OCI-LY1 (cell line): ENCODE measurements around the gene TSPAN12.
"Not testable (repeated sequence)": the region's sequence is repeated elsewhere in the genome, so short reads cannot be mapped to it uniquely, and the experiment has no call there.

Experiments
- EZH2 ChIP-seq: fragments of 200-600 bp; sonication (generic), shearing (Covaris generic); IDR thresholded peaks from 2 replicates; pipeline ENCODE4 v1.8.0; 2017; ENCODE audit warnings: borderline replicate concordance, mixed run types, mild to moderate bottlenecking, antibody characterized with exemption, low read length, moderate library complexity, mixed read lengths
- TF ChIP-seq, protein P1 (sequence below): fragments of 200-600 bp; sonication (generic), shearing (Covaris generic); IDR thresholded peaks from 2 replicates; pipeline ENCODE4 v1.5.1; 2017; ENCODE audit warnings: mild to moderate bottlenecking, antibody characterized with exemption, low read length, moderate library complexity, mixed read lengths

DNA sequence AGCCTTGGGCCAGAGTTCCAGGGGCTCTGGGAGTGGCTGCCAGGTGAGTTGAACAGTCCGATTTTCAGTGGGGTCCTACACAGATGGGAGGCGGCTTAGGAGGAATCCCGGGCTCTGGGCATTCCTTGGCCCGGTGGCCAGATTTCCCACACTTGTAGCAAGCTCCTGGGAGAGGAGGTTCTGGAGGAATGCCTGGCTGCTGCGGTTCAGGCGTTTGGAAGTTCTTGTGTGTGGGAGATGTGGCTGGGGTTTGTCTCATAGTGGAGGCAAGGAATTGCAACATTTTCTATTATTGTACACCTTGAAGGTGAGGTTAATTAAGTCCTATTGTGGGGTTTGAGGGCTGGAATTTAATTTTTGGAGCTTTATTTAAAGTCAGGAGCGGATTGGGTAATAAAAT is 77.5 kb downstream of the TSPAN12 start:
- TF ChIP-seq, protein P1, sequence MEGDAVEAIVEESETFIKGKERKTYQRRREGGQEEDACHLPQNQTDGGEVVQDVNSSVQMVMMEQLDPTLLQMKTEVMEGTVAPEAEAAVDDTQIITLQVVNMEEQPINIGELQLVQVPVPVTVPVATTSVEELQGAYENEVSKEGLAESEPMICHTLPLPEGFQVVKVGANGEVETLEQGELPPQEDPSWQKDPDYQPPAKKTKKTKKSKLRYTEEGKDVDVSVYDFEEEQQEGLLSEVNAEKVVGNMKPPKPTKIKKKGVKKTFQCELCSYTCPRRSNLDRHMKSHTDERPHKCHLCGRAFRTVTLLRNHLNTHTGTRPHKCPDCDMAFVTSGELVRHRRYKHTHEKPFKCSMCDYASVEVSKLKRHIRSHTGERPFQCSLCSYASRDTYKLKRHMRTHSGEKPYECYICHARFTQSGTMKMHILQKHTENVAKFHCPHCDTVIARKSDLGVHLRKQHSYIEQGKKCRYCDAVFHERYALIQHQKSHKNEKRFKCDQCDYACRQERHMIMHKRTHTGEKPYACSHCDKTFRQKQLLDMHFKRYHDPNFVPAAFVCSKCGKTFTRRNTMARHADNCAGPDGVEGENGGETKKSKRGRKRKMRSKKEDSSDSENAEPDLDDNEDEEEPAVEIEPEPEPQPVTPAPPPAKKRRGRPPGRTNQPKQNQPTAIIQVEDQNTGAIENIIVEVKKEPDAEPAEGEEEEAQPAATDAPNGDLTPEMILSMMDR = not testable (repeated sequence)
- TF ChIP-seq EZH2 = not testable (repeated sequence)
